HG03045 (cell line): ENCODE results near the gene ARHGAP26.

Source experiments
- ATAC-seq: cut with Tn5 transposase; IDR thresholded peaks from one replicate; pipeline ENCODE4 v1.9.1; 2021; ENCODE audit warnings: mild to moderate bottlenecking, moderate library complexity; ENCODE audit not compliant: unreplicated experiment

Gene ARHGAP26

DNA sequence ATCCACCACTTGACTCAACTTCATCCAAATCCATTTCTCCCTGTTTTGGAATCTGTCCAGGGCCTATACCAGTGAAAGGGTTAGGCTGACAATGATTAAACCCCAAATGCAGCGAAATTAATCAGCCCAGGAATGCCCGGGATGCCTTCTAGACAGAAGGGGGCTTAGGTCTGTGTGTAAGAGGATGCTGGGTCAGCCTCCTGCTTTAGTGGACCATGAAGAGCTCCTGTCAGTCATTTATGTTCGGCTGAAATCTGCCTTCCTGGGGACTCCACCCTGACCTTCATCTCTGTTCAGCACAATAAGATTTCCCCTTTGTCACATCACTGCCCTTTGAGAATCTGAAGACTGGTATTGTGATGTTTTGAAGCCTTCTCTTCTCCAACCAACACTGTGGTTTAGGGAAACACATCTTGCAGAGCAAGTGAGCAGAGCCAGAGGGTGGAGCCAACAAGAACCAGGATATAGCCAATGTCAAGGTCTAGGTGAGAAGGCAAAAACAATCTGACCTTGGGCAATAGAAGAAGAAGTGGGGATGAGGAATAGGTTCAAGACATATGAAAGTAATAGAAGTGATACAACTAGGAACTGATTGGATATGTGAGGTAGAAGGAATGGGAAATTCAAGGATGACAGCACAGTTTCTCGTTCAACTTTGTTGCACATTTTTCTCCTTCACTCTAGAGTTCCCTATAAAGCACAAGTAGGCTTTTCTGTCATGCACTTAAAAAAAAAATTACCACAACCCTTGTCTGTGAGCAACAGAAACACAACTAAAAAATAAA is 234.4 kb downstream of the ARHGAP26 start:
- no peak for ATAC-seq

DNA sequence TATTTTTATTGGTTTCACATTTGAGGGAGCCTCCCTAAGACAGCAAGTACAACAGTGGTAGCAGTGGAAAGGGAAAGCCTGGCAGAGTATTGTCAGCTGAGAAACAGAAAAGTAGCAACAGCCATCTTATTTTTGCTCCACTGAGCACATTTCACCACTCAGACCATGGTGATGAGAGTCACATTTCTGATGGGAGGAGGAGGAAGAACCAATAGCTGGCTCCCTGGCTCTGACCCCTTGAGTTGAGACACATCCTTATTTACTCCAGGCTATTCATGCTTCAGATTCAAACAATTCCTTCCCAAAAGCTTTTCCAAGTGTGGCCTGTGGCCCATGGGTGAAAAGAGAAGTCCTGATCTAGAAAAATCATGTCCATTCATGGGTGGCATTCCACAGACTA is 236.3 kb downstream of the ARHGAP26 start:
- ATAC-seq: no peak

DNA sequence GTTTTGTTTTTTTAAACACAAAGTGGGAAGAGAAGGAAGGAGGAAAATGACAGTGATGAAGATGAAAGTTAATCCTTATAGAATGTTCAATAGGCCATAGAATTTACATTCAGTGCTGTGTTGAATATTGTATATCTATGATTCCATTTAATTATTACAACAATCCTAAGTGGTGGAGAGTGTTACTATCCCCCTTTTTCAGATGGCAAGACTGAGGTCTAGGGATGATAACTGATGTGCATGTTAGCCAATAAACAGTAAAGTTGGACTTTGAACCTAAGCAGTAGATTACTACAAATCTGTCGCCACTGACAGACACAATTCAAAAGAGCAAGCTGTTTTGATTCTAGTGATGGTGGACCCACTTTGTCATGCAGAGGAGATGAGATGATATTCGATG is 237.9 kb downstream of the ARHGAP26 start:
- no peak for ATAC-seq

DNA sequence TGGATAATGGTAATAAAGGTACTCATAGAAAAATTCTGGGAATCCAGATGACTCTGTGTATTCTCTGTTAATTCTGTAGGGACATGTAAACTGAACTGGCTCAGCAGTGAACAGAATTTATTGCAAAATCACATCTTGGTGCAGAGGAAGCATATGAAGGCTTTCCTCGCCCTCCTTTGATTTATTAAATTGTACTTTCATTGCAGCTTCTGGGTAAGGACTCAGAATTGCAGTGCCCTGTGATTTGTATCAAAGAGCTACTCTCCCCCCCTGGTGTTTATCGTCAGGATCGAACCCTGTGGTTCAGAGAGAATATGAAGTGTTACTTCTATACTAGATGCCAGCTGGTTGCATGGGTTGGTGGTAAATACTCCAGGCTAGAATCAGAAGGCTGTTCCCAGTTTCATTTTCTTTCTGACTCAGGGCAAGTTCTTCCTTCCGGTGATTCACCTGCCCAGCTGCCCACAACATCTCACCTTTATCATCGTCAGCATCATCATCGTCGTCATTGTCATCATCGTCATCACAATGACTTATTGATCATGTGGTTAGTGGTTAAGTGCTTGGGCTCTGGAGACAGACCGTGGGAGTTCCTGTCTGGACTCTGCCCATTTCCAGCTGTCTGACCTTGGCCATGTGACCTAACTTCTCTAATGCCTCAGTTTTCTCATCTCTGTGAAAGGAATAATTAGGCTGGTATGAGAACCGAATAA is 238.8 kb downstream of the ARHGAP26 start:
- peak; percentile 74 for ATAC-seq

DNA sequence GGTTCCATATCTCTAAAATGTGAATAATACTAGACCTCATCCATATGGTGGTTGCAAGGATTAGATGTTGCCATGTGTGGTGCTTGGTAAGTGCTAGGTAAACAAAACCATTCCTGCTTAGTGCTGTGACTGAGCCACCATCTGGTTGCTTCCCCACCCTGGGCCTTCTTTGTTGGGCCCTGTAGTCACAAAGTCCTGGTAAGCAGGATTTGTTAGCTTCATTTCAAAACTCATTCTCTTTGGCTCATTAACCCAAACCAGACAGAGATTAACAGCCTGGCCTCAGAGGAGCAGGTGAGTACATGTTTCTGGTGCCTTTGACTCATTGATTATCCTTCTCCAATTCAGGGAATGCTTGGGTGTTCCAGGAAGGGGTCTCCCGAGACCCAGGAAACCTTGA is 240.2 kb downstream of the ARHGAP26 start:
- ATAC-seq: no peak

DNA sequence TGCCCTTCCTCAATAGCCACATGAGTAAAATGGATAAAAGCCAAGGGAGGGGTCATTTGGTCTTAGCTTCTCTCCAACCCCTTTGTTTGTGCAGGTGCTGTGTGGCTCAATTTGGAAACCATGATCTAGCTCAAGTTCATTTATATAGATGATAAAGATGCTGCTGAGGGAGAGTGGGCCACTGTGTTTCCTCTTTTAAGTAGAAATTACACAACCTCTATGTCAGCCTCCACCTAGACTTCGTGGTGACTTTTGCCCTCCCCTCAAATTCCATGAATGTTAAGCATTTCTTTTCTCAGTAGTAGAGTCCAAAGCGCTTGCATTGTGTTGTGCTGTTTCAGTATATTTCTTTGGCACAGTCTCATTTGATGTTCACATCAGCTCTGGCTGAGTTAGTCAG is 241.4 kb downstream of the ARHGAP26 start:
- no peak for ATAC-seq

DNA sequence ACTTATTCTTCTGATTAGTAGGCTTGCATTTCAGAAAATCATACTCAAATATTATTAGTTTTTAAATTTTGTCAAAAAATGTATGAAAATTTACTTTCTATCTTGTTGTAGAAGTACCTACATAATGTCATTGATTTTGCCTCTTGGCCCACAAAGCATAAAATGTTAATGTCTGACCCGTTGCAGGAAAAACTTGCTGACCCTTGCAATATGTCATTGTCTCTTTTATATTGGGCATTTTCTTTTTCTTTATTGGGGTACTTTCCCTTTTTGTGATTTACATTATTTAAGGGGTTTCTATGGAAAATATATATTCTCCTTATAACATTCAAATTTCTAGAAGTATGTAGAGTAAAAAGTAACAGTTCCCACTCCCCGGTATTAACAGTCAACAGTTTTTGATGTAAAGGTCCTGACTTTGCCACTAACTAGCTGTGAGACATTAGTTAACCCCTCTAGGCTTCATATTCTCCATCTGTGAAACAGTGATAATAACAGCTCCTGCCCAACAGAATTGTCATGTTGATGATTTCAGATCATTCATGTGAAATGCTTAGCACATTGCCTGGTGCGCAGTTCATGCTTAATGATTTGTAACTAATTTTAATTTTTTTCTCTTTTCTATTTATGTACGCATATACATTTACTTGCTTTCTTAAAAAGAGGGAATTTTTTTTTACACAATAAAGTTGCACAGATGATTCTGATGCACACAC is 243.2 kb downstream of the ARHGAP26 start:
- ATAC-seq: no peak

DNA sequence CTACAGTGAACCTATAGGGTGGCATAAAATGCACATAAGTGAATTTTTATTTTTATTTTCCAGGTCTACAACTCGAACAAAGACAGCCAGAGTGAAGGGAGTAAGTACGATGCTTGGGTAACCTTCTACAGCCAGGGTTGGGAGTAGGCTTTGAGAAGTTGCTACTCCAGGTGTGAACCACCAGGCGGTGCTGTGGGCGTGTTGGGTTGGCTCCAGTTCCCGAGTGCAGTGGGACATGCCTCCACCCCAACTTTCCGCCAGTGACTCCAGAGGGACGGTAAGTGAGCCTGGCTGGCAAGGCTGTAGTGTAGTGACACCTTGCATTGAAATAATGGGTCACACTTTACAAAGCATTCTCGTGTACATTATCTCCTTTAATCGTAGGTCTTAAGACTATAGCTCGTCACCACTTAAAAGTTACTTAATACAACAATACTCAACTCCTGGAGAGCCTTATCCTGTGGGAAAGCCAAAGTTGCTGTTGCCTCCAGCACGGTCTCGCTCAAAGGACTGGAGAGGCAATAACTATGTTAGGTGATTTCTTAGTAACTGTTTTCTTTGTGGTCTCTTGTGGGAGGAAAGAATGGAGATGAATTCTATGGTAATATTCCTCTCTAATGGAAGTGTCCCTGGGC is 244.0 kb downstream of the ARHGAP26 start:
- no peak for ATAC-seq

DNA sequence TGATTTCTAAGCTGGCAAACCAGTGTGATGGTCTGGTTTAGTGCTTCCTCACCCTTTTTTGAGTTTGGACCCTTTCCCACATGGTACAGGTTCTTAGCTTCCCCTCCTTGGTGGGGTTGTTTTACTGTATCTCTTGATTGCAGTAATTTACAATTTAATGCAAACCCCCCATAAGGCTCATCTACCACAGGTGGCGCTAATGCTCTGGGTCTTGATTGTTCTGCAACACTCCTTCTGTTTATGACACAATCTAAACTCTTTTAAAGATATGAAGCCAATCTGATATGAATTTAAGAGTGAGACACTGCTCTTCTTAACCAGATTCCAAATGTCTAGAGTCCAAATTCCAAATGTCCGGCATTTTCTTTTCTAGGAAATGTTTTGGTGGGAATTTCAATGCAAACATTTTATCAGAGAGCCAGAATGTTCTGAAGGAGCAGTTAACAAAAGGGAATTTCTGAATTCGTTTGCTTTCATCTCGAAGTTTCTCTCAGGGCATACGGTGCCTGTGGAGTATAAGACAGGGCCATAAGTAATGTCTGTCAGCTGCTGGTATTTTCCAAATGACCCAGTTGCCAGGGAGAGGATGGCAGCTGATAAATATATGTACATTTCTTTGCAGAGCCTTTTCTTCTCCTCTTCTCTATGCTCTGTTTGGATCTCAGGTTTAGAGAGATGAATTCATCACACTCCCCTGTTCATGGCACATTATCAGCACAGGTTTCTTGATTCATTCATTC is 246.8 kb downstream of the ARHGAP26 start:
- ATAC-seq: no peak

DNA sequence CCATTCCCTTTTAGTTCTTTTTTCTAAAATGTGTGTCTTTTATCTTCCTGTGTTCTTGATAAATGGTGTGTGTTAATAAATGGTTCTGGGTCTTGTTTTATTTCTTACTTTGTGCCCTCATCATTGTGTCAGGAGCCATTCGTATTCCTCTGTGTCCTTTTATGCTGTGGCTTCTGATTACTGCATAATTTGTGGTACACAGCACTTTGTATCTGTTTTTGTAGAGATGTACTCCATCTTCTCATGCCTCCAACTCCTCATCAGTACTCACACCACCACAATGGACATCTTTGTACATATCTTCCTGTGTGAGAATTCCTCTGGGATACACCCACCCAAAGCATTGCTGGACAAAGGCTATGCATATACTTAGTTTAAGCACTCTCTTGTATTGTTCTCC is 247.4 kb downstream of the ARHGAP26 start:
- no peak for ATAC-seq

DNA sequence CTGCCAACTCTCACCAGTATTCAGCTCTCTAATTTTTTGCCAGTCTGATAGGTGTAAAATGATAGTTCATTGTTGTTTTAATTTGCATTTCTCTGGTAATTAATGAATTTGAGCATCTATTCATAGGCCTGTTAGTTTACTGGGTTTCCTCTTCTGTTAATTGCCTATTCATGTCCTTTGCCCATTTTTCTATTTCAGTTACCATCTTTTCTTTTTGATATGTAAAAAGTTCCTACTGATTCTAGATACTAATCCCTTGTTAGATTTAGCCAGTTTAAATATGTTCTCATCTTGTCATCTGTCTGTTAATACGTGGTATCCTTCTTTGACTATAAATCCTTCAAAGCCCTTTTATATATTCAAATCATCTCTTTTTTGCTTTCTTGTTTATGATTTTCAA is 247.8 kb downstream of the ARHGAP26 start:
- no peak for ATAC-seq

DNA sequence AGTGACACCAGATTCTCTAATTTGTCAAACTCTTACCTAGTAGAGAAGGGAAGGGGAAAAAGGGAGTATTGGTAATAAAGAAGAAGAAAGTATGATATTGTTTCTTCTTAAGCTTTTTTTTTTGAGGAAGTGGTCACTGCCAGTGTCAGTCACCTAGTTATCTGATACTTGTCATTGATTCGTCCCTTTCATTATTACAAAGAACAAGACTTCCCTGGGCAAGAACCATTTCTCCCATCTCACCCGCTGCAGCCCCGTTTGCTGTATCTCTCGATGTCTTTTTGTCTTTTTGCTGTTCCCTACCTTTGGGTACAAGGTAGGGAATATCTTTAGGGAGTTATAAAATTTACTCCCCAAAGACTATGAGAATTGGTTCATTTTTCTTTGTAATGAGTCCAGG is 249.0 kb downstream of the ARHGAP26 start:
- no peak for ATAC-seq

DNA sequence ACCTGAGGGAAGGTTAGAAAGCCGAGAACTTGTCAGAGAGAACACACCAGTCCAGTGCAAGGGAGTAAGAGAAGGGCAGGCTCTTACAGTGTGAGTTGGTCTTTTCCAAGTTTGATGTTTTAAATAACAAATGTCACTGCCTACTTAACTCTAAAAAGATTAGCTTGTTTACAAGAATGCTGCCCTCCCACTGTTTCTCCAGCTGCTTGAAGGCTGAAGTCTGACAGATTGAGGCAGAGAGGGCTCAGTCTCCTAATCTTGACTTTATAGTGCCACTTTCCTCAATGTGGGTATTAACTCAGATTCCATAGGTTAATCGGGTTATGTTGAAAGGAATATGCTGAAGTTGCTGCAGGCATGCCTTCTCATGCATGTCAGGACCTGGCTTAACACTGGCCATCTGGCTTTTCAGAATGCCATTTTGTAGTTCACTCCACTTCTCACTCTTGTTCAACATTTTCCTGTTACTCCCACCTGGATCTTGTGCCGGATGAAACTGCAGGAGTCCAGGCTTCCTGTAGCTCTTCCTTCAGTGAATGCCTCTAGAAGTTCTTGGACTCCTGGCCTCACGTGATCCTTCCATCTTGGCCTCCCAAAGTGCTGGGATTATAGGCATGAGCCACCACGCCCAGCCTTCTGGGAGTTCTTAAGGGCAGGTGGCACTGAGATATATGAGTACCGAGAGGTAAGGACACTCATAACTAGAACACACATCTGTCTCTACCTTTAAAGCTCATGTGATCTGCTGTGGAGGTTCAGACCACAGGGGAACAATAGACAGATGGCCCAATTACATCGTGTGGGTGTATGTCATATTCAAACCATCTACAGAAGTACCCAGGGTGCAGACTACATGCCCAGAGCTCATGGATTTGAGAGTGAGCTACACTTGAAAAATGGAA is 249.7 kb downstream of the ARHGAP26 start:
- peak; percentile 84 for ATAC-seq

DNA sequence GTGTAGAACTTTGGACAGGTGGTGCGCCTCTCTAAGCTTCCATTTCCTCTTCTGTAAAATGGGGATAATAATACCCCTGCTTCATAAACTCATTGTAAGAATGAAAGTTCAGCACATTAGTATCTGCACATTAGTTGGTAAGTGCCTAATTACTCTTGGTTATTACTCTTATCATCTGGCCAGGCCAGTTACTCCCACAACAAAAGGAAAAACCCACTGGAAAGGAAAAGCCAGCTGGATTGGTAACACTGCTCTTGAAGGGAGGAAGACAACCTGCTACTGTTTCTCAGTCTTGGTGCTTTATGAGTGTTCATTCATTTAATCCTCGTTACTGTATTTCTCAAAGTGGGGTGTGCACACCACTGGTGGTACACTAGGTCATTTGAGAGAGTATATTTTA is 251.4 kb downstream of the ARHGAP26 start:
- no peak for ATAC-seq

DNA sequence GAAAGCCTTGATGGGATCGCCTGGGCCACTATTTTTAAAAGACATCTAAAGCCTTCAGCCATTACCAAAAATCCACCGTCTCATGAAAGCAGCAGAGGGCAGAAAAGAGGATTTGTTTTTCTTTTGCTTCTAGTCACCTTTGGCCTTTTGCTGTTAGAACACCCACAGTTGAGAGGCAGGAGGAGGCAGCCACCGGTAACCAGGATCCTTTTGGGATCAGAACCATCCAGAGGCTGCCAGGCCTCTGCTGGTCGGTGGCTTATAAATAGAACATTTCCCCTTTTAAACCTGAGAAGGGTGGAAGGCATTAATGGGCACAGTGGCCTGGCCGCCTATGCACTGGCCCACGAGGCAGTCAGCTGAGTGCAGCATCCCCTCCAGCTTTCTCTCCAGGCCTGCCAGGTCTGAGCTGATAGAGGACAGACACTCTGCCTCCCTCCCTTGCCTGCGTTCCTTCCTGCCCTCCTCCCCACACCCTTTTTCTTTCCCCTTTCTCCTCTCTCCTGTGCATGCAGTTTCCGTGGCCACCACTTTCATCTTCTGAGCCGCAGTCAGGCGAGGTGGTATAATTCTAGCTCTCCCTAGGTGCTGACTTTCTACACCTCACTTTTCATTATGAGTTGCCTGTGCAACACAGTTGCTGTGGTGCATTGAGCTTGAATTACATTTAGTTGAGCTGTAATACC is 253.4 kb downstream of the ARHGAP26 start:
- ATAC-seq: peak; percentile 70

DNA sequence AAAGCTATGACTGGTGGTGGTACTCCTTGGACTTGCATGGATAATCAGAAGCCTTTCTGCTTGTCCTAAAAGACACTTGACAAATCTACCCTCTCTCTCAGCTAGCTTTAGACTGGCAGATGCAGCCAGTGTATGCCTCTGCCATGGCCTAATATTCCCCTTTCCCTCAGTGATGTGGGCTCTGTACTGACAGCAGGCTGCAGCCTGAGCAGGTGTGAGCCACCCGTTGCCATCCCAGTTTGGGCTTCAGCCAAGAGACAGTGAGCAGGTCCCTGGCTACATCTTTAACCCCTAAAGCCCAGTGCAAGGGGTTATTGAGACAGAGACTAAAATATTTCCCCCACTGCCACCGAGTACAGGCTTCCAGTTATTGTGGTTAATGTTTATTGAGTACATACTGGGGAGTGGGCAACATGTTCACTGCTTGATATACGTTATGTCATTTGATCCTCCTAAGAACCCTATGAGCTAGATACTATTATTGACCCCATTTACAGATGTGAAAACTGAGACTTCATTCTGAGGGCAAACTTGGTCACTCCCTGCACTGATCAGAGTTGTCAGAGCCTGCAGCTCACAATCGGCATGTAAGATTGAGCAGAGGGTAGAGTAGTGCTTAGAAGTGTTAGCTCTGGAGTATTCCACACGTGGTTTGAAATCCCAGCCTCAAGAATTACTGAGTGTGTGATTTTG is 254.2 kb downstream of the ARHGAP26 start:
- ATAC-seq: no peak

DNA sequence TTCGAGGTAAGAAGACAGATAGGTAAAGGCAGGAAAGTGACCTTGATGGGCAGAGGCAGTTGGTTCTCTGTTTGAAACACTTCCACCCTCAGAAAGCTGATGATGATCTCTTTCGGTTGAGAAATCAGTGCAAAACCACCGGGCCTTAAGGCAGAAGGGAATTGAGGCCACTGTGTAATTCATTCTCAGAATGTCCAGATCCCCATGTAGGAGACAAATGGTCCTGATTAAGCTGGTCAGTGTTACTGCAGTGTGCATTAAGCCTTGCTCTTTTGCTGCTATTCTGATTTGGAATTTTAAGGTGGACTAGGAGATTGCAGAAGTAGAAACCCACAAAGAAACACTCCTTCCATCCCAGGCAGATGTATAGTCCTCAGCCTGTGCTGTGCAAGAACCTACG is 255.2 kb downstream of the ARHGAP26 start:
- no peak for ATAC-seq

DNA sequence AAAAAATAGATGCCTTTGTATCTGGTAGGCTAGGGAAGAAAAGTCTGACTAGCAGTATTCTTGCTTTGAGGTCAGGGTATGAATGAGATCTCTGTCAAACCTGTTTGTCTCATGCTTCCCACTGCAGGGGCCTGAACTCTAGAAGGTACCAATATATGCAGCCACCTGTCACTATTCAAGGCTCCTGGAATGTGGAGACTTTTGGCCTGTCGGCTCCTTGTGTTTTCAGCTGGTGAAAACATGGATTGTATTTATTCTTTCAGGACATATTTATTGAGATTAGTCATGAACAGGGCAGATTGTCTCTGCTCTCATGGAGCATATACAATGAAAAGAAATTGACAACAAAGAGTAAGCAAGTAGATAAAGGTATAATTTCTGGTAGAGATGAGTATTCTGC is 255.8 kb downstream of the ARHGAP26 start:
- no peak for ATAC-seq

DNA sequence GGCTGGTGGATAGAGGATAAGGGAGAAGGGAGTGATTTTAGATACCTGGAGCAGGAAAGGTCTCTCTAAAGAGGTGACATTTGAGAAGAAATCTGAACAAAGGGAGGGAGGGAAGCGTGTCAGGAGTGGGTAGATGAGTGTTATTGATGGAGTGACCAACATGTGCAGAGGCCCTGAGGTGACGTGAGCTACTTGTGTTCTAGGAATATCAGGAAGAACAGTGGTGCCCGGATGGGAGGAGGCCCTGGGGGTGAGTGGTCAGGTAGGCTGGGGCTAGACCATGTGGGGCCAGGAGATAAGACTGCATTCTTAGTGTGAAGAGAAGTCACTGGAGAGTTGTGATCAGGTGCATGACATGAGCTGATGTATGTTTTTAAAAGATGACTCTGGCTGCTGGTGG is 256.2 kb downstream of the ARHGAP26 start:
- no peak for ATAC-seq
